ENCODE measurements around the gene TOR3A. TPM values are rescaled to one million over a fixed set of nuclear protein-coding genes. Genes with fewer than 3 reads are reported as not detected.
A peak's percentile ranks its signal among the peaks of the same experiment; 100 is the strongest.
"Not testable (repeated sequence)": the region's sequence is repeated elsewhere in the genome, so short reads cannot be mapped to it uniquely, and the experiment has no call there.

The TOR3A gene
- total and polyA plus RNA-seq, 3 donors from 2014 or later: 10.1 to 17.6 (median 16.3) TPM

DNA sequence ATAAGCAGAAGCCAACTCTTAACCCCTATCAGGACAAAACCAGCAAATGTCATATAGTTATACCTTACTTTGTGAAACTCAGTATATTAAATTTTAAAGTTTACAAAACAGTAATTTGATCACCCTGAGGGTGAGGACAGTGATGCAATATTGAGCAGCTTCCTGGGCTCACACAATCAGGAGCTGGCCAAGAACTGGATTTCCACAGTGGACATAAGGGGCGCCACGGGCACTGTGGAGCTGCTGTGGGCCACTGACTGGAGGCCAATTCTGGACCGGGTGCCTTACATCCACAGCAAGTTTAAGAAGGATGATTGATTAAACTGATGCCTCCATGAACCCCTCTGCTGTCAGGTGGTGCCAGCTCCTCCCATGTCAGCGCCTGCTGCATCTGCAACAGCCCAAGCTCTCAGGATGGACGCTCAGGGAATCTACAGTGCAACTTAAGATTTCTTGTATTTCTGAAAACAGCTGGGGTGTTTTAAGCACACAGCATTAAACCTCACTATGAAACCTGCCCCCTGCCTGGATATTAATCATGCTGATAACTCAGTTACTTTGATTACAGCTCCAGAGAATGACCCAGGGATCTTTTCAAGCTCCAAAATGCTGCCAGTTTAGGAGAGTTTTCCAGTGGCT is 55.9 kb downstream of the TOR3A start:
- no peaks in the 10 kb centered on the region for H3K4me1 ChIP-seq
- no peaks in the 10 kb centered on the region for H3K27me3 ChIP-seq
- WGBS, 2 donors: 86 to 88% methylated on average over 5 of the region's 5 CpGs
- no peak overlapping the region for H3K4me3 ChIP-seq
- no peak overlapping the region for H3K27ac ChIP-seq
- no peaks in the 10 kb centered on the region for H3K9me3 ChIP-seq
- no peaks in the 10 kb centered on the region for H3K36me3 ChIP-seq (ENCODE audit: low read depth, missing control alignments)
- intact Hi-C loops (cut with DNase I; ENCODE audit: low total_unique reads): no loop called here
- TF ChIP-seq CTCF (IDR thresholded peaks at IDR 0.05) (no peak), POLR2A (IDR thresholded peaks at IDR 0.05) (no peak)
- no peak for DNase-seq

- H3K27ac ChIP-seq; H3K9me3 ChIP-seq; H3K36me3 ChIP-seq (ENCODE audit: low read depth, missing control alignments); DNase-seq; H3K27me3 ChIP-seq; H3K4me3 ChIP-seq; H3K4me1 ChIP-seq; intact Hi-C loops (cut with DNase I; ENCODE audit: low total_unique reads): not testable (repeated sequence)
- WGBS, 2 donors: 97 to 98% methylated on average over 7 to 10 of the region's 21 CpGs
These were observed 56.9 kb downstream of the TOR3A start for GRCh38 chr1:179138755-179139154.

- no peak overlapping the region for H3K27ac ChIP-seq
- intact Hi-C loops (cut with DNase I; ENCODE audit: low total_unique reads): no loop called here
- no peaks in the 10 kb centered on the region for H3K9me3 ChIP-seq
- 51 to 65% methylated on average over 4 of the region's 4 CpGs for WGBS, 2 donors
- H3K4me1 ChIP-seq: no peaks in the 10 kb centered on the region
- no peaks in the 10 kb centered on the region for H3K36me3 ChIP-seq (ENCODE audit: low read depth, missing control alignments)
- H3K27me3 ChIP-seq: no peaks in the 10 kb centered on the region
- TF ChIP-seq CTCF (IDR thresholded peaks at IDR 0.05) (no peak), POLR2A (IDR thresholded peaks at IDR 0.05) (no peak)
- H3K4me3 ChIP-seq: no peak overlapping the region
- no peak for DNase-seq
These were observed 59.9 kb downstream of the TOR3A start for GRCh38 chr1:179141592-179142251.

- Histone ChIP-seq H3K4me3 (no peak overlapping the region), H3K36me3 (ENCODE audit: low read depth, missing control alignments) (no peaks in the 10 kb centered on the region), H3K4me1 (no peaks in the 10 kb centered on the region), H3K27me3 (no peaks in the 10 kb centered on the region), H3K9me3 (no peaks in the 10 kb centered on the region), H3K27ac (peak overlapping the region in 1 of 2 donors; percentile 55)
- WGBS, 2 donors: 80 to 90% methylated on average over 2 of the region's 2 CpGs
- no peak for TF ChIP-seq CTCF (IDR thresholded peaks at IDR 0.05)
- TF ChIP-seq POLR2A (IDR thresholded peaks at IDR 0.05): no peak
- intact Hi-C loops (cut with DNase I; ENCODE audit: low total_unique reads): no loop called here
- DNase-seq: no peak
These were observed 61.0 kb downstream of the TOR3A start for GRCh38 chr1:179142889-179143299.

DNA sequence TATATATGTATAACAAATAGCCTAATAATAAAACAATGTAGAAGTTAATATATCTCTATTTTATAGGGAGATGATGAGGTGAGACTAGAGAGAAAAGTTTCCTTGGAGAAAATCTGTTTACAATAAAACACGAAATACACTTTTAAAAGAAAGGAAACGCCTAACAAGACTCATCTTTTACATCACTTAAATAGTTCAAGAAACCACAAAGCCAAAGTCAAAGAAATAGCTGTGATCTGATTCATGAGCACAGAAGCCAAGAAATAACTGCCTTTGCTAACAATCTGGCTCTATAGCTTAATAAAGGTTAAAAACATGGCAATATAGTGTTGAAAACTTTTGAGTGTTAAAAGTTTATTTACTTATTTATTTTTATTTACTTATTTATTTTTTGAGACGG is 61.5 kb downstream of the TOR3A start:
- TF ChIP-seq POLR2A (IDR thresholded peaks at IDR 0.05) (no peak), CTCF (IDR thresholded peaks at IDR 0.05) (no peak)
- H3K9me3 ChIP-seq: no peaks in the 10 kb centered on the region
- no peaks in the 10 kb centered on the region for H3K4me1 ChIP-seq
- H3K4me3 ChIP-seq: no peak overlapping the region
- H3K27me3 ChIP-seq: no peaks in the 10 kb centered on the region
- H3K27ac ChIP-seq: peak overlapping the region in 1 of 2 donors; percentile 55
- intact Hi-C loops (cut with DNase I; ENCODE audit: low total_unique reads): no loop called here
- 73 to 83% methylated on average over 3 of the region's 3 CpGs for WGBS, 2 donors
- no peak for DNase-seq
- H3K36me3 ChIP-seq (ENCODE audit: low read depth, missing control alignments): no peaks in the 10 kb centered on the region

Data from testis (tissue), 3 donors.